Stimulated activated CD8-positive, alpha-beta memory T cell treated with anti-CD3 and anti-CD28 coated beads, Interleukin-7, amount 100 ng/mL, for 48 hours (primary cell): ENCODE measurements around the gene TCF7L1.

Experiments
- DNase-seq, 2 donors: peaks; one replicate each; pipeline ENCODE4 v3.0.0-alpha.2; 2020; ENCODE audit warnings: low read depth in 1 of 2; ENCODE audit errors: extremely low read depth in 1 of 2

Gene TCF7L1

DNA sequence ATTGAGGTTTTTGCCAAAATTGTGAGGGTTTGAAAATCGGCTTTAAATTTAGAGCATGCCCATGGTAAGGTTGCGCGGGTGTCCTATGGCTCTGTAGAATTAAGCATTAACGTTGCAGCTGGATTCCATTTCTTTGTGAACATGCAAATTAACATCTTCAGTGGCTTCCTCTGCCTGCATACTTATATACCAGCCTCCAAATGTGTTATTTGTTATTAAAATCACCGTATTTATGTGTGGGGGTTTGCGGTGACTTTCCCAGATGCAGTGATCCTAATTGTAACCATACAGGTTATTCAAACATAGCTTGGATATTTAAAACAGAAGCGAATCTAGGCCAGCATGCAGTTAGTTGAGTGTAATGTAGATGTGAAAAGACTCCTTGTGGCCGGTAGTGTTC, 114.4 kb downstream of the TCF7L1 start:
- DNase-seq: no peak

DNA sequence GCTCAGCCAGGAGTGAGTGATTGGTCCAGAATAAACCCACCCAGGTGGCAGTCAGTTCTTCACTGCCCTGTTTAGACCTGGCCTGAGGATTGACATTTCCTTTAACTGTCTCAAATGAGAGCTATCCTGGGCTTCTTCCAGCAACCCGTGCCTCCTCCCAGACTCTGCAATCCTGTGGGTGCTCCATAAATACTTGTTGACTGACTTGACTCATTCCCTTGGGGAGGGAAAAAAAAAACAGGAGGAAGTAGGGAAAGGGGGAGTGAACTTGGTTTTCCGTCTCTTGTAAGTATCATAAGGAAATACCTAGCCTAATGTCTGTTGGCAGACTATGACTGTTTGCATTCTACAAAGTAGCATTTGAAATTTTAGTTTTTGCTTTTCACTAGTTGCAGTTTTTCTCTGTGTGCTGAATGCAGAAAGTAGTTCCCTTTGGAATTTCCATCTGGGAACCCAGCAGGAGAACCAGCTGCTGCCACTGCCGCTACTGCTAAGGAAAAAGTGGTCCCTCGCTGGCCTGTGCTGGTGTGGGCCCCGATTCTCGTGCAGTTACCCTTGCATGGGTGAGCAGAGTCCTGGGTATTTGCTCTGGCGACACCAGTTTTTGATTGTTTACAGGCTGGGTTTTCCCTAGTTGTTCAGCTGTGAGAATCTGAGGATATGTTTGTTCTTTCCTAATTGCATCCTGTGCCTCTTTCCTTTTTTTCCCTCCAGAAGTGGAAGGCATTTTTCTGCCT, 115.7 kb downstream of the TCF7L1 start:
- no peak for DNase-seq

DNA sequence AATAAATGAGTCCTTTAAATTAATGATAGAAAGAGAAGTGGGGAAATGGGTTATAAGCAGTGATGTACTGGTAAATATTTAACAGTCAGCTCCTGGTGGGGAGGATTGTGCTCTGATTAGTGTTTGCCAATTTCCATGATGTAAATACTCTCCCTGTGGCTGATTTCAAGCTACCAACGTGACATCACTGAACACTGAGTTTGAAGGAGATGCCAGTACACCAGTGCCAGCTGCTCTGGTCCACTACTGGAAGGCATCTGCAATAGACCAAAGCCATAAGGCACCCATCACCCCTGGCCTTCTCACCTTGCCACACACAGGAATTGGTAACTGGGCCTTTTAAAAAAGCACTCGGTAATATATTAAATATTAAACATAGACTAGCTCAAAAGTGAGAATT, 116.9 kb downstream of the TCF7L1 start:
- no peak for DNase-seq

DNA sequence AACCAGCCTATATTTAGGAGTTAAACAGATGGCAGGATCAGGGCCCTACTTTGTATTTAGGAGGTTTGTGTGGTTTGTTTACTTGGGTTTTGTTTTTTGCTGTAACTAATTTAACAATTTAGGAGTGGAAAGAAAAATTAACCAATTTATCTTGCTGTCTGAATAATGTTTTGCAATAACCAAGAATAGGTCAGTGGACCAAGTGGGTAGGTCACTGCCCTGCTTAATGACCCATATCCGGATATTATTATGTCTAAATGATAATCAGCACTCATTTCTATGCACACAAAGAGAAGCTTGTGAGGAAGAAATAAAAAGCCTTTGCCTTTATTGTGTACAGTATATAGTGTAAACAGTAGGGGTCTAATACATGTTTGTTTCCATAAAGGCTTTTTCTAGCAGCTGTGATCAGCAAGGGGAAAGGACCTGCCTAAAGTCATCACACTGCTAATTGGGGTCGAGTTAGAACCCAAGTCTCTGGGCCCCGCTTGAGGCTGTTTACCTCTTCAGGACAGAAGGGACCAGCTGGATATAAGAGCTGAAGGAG, 118.0 kb downstream of the TCF7L1 start:
- no peak for DNase-seq

DNA sequence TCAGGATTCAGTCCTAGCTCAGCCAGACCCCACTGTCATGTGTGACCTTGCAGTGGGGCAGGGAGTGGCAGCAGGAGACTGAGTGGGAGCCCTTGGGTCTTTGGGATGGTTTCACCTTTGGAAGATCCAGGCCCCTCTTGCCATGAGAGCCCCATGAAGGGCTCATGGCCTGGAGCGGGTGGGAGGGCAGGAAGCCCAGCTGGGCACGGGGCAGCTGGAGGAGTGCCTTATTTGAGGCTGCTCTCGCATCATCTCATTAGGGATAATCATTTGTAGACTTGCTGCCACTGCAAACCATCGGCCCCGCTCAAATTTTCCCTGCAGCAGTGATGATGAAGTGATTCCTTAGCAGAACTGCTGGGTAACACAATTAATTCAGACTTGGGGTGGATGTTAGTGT, 120.7 kb downstream of the TCF7L1 start:
- DNase-seq: no peak

DNA sequence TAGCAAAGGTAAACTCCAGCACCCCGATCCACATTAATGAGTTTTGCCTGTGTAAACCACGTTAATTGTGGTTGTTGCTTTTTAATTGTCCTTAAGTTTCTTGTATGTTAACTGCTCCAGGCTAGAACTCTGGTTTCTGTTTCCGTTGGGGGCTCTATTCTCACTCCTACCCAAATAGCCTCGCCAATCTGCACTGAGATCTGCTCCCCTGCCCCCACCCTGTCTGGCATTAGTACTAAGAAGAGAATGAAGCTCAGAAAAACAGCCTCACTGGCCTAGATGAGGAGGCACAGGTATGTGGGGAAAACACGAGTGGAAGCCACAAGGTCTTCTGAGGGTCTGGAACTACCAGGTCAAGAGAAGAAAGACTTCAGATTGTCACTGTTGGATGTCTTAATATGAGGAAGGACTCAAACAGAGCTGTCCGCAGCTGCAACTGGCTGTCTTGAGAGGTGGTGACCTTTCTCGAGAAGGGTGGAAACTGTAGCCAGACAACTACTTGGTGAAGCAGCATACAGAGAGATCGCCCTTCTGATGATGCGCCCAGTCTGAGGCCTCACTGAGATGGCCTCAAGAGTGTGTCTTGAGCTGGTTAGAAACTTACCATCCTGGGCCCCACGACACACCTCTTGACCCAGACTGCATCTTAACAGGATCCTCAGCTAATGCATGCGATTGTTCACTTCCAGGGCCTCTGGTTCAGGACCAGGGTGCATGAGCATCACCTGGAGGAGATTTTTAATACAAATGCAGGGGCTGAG, 121.5 kb downstream of the TCF7L1 start:
- DNase-seq: no peak

DNA sequence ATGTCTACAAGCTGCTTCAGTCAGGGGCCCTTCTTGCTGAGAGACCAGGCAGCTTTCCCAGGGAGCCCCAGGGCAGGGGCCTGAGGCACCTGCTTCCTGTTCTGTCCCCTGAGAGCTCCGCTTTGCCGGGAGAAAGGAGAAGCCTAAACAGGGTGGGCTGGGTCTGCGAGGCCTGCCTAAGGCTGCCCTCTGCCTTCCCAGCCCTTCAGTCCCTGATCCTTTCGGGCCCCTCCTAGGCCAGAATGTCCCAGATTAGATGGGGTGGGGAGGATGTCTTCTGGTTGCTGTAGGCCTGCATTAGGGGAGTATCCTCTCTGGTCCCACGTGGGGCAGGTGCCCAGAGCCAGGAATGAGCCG, 122.2 kb downstream of the TCF7L1 start:
- DNase-seq: no peak

DNA sequence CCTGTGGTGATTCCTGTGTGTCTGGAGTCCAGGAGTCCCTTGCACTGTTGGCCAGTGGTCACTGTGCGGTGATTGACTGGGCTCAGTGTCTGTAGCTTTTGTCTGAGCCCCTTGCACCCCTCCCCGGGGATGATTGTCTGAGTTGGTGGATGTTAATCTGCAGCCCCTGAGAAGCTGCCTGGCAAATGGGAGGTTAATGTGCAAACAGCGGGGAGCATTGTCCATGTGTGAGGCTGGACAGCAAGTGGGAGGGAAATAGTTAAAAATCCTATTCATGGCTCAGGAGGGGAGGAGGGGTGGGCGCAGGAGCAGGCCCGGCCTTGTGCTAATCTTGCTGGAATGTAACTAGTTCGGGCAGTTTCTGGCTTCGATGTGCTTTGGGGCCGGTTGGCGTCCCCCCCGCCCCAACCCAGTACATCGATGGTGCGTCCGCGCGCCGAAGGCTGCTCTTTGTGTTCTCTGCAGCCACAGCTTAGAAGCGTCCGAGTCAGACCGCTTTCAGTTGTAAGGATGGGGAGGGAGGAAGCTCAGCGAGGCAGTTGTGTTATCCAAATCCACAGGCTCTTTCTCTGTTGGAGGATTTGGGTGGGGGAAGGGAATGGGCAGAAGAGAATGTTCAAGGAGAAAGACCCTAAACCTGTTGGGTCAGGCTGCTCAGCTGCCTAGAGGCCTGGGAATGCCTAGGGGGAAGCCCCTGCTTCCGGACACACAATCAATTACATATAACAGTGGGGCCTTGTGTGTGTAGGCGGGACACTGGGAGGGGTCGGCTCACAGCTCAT, 122.8 kb downstream of the TCF7L1 start:
- no peak for DNase-seq

DNA sequence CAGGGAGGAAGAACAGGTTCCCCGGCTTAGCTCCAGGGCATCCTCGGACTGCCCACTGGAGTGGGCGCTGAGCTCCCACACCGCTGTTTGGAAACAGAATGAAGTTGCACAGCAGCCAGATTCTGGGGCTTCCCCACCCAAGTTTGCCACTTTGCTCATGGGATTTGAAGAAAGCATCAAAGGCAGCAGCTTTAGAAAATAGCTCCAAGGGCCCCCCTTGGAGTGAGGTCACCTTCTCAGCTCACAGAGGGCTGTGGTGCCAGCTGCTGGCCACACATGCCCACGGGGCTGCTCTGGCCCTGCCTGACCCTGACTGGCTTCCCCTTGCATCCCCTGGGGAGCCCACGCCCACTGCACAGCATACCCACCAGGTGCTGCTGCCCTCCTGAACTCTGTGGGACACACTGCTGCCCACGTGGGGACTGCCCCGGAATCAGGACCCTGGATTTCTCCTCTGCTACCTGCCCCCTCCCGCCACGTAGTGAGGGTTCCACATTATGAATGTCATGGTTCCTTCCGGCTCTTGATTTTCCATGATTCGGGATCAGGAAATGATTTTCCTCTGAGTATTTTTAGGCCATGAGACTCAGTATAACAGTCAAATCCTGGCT, 124.3 kb downstream of the TCF7L1 start:
- DNase-seq: no peak

DNA sequence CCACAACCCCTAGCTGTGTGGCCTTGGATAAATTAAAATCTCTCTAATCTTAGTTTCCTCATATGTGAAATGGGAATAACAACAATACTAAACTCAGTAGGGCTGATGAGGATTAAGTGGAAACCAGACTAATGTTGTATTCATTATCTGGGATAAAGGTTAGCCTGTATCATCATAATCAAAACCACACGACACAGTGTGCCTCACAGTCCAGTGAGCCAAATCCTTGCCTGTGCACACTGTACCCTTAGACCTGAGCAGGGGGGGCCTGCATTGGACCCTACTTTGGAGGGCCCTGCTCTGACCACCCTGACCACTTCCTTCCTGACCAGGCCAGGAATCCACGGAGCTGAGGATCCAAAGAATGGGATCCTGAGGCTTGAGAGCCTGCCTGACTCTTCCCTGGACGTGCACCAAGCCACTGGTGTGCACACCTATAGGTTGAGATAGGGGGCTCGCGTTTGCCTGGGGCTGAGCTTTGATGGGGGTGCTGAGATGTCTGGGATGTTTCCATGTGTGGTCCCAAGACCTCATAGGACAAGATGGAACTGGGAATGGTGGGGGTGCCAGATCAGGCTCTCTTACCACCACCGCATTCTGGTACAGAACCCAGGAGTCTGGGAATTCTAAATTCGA, 124.9 kb downstream of the TCF7L1 start:
- DNase-seq: no peak

DNA sequence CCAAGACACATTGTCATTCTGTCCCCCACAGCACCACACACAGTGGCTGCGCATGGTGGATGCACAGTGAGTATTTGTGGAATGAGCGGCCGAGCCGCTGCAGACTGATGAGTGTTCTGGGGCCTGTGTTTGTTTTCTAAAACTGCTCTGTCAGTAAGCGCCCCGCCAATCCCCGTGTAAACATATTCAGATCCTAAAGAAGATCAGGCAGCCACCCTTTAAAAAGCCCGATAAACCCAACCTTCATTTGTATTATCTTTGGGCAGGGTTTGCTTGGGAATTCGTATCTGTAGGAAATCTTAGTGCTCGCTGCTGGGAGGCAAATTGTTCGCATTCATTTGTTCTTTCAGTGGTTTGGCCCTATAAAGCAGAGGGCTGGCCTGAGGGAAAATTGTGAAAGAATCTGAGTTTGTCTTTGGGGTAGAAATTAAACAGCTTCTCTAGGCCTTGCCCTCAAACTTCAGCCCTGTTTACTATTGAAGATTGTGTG, 126.0 kb downstream of the TCF7L1 start:
- DNase-seq: no peak

DNA sequence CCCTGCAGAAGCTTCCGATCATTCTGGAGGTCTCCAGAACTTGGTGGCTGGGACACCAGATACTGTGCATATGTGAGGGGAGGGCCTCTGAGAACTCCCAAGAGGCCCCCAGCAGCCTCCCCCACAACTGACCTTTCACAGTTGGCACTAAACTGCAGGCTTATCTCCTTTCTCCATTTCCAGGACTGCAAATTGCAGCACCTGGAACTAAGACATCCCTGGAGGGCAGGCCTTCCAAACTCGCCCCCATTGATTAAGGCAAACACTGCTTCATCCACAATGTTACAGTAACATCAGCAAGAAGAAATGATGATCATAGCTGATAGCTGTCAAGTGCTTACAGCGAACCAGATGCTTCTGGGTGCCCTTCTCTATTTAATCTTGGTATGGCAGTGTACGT, 126.7 kb downstream of the TCF7L1 start:
- no peak for DNase-seq

DNA sequence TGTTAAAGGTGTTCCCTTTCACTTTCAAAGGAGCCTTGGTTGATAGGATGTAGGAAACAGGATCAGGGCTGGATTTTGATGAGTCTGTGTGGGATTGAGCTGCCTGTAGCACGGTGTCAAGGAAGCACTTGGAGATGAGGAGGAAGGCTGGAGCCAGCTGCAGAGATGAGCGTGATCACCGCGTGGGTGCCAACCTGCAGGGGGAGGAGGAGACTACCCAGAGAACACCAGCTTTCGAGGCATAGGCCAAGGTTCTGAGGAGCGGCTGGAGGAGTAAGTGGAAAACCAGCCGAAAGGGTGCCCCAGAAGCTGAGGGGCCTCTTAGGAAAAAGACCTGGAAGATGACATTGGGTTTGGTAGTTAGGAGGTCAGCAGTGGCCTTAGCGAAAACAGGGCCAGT, 130.4 kb downstream of the TCF7L1 start:
- DNase-seq: no peak

DNA sequence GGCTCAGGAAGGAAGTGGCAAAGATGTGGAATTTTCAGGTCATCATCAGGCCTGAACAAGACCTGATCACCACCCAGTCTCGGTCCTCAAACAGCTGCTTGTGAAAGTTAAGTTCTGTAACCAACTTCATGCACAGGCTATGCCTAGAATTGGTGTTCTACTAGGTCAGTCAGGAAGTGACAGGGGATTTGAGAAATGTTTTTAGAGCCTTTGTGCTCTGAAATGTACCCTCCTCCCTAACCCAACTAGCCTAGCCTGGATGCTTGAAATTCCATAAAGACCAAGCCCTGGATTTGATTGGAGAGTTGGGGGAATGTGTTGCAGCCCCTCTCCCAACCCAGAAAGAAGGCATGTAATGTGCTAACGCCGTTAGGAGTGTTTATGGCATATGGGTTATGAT, 131.3 kb downstream of the TCF7L1 start:
- DNase-seq: no peak

DNA sequence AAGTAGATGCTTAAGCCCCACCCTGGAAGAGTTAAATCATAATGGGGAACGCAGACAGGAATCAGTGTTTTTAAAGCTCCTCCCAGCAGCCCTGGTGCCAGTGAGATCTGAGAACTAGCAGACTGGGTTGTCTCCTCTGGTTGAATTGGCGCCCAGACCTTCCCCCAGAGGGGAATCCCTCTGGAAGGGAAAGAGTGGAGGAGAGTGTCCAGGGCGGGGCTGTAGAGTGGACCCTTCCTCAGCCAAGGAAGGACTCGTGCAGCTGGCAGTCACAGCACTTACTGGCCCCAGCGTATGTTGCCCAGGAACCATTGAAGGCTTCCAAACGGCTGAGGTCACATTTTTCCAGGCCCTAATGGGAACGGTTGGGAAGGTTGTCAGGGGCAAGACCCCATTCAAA, 132.1 kb downstream of the TCF7L1 start:
- no peak for DNase-seq

DNA sequence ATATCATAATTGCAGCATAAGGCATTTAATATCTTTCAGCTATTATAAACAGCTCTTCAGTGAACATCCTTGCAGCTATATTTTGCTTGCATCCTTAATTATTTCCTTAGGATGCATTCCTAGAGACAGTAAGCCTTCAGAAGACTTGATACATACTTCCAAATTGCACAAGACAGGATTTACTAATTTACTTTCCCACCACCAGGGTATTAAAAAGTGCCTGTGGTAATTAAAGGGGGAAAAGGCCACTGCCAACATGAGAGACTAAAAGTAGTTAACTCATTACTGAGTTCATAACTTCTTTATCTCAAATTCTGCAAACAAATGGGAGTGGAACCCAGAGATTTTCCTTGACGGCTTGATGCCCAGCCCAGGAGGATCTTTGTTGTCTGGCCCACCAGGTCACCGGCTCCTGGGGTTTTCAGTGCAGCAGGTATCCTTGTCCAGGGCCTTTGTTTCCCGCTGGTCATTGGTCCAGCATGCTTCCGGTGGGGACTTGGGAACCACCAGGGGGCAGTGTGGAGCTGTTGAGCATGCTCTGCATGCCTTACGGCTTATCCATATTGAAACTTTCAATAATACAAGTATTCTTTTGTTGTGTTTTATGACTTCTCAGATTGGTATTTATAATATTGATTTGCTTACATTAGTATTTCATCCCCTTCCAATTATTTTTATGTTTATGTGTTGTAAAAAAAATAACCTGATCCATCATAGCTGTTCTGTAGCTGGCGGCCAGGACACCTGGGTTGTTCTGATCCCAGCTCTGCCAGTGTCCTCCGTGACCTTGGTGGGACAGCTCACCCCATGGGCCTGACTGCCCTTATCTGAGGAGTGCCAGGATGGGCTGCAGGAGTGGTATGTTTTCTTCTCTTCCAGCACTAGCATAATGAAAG, 133.2 kb downstream of the TCF7L1 start:
- DNase-seq: peak; percentile 22 to 59

DNA sequence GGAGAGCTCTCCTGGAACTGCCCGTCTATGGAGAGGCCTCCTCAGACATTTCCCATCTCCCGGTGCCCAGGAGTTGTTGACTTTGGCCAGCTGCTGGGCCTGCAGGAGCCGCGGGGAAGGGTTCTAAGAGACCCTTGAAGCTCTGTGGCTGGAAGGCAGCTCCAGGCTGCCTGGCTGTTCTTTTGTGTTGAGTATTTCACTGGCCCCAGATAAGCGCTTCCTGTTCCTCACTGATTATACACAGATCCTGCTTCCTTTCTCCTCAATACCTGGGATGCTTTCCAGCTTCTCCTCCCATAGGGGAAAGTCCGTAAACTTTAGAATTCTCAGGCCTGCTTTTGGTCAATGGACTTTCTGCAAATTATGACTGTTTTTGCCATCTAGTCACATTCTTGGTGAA, 136.8 kb downstream of the TCF7L1 start:
- DNase-seq: no peak

DNA sequence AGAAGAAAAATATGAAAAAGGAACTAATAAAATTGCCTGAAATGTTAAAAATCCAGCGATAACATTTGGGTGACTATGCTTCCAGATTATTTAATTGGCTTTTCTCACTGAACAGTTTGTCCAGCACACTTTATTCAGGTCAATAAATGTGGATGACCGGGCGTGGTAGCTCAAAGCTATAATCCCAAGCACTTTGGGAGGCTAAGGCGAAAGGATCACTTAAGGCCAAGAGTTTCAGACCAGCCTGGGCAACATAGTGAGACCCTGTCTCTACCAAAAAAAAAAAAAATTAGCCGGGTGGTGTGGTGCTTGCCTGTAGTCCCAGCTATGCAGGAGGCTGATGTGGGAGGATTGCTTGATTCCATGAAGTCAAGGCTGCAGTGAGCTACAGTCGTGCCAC, 139.2 kb downstream of the TCF7L1 start:
- no peak for DNase-seq
